ENCODE data around the gene CTNND2. TPM values are rescaled to one million over a fixed set of nuclear protein-coding genes. Genes with fewer than 3 reads are reported as not detected.

The CTNND2 gene
- total and polyA plus RNA-seq, 9 of the 15 experiments (the other 6 are each of a cell fraction or from before 2014, with no cell fraction given), result 0.03 to 0.35 TPM; not detected in 7

- in situ Hi-C loops (cut with MboI) (no loop called here), intact Hi-C loops (cut with micrococcal nuclease) (no loop called here)
- H3K9me3 ChIP-seq (replicated peaks; ENCODE audit: control insufficient read depth, insufficient read depth, low read depth, low read length), result no peaks in the 10 kb centered on the region
- FAIRE-seq (no peak), DNase-seq (ENCODE audit: extremely low read depth in 1 of 4, low spot score in 3 of 4) (no peak), ATAC-seq (no peak)
- H3K36me3 ChIP-seq (ENCODE audit: control insufficient read depth, insufficient read depth, low read length), result no peaks in the 10 kb centered on the region
- peaks cover 0 to 5% of the 10 kb centered on the region in 2 experiments; a peak in 1 of 5 replicates for H3K27me3 ChIP-seq (ENCODE audit: control insufficient read depth in 2 of 2, insufficient read depth in 2 of 2, low read length in 2 of 2)
- no peak overlapping the region for H3K4me2 ChIP-seq (ENCODE audit: insufficient read depth, low read length)
- peaks cover 0 to 4% of the 10 kb centered on the region in 2 experiments; a peak in 1 of 5 replicates for H3K4me1 ChIP-seq (replicated peaks in 1 of 2; ENCODE audit: control insufficient read depth in 2 of 2, insufficient read depth in 2 of 2, low read length in 2 of 2)
- POLR2A ChIA-PET, result no interaction called here
- no peaks in the 10 kb centered on the region for H3K9me1 ChIP-seq (ENCODE audit: control insufficient read depth, insufficient read depth, low read length)
- no peak overlapping the region for H3K4me3 ChIP-seq
- no peaks in the 10 kb centered on the region for H3K79me2 ChIP-seq (ENCODE audit: control insufficient read depth, insufficient read depth, low read length)
- CTCF ChIA-PET (ENCODE audit: low intra/inter-chr PET ratio), result no interaction called here
- no peak overlapping the region for H2AFZ ChIP-seq (ENCODE audit: low read depth, low read length)
- no peak overlapping the region for H3K27ac ChIP-seq (ENCODE audit: extremely low read depth, low read depth, low read length)
- TF ChIP-seq ZNF766 (CRISPR knock-in tag; conservative IDR thresholded peaks at IDR 0.05) (no peak), NFE2 (IDR thresholded peaks at IDR 0.05; ENCODE audit: low read depth) (no peak), ZNF253 (CRISPR knock-in tag; conservative IDR thresholded peaks at IDR 0.05) (no peak), SIX5 (IDR thresholded peaks at IDR 0.05; ENCODE audit: borderline replicate concordance in 1 of 2, insufficient read depth in 1 of 2, low read depth in 1 of 2, low read length in 2 of 2) (no peak)
- H3K9ac ChIP-seq (ENCODE audit: insufficient read depth in 1 of 2, low read depth in 2 of 2, low read length in 2 of 2), result no peak overlapping the region
- no peaks in the 10 kb centered on the region for H4K20me1 ChIP-seq (replicated peaks; ENCODE audit: control insufficient read depth, insufficient read depth, low read length)
- WGBS (ENCODE audit: insufficient coverage, low coverage, missing lambda C conversion rate), result 20% methylated on average over 71 of the region's 96 CpGs
- BruUV-seq (replicated peaks), result no TSS peak
Observed at GRCh38 chr5:11384441-11385250, 519.6 kb downstream of the CTNND2 start.

Measured in K562 (cell line).